ENCODE results near the gene SHISA4. TPM values are rescaled to one million over a fixed set of nuclear protein-coding genes. Genes with fewer than 3 reads are reported as not detected.
"Not testable (repeated sequence)": the region's sequence is repeated elsewhere in the genome, so short reads cannot be mapped to it uniquely, and the experiment has no call there.

Gene SHISA4
- total and polyA plus RNA-seq, 2 donors from 2014 or later = 10.4 to 37.6 TPM

DNA sequence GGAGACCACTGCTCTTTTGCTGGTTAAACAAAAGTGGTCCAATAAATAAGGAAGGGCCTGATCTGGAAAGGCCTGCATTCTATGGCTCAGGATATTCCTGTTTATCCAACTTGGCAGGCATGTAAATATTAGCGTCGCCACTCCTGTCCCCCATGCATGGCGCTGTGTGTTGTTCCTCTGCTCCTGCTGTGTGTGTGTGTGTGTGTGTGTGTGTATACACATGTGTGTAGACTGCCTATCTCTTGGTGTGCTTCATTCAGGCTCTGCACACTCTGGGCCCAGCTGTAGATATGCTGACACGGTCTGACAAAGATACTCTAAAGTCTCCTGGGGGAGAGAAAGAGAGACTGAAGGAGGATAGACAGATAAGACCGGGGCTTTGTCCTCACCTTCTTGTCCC, 50.9 kb downstream of the SHISA4 start:
- no peak overlapping the region for H3K27ac ChIP-seq (ENCODE audit: low read depth in 2 of 2, low read length in 2 of 2)
- no peak overlapping the region for H3K4me3 ChIP-seq (ENCODE audit: low read length in 3 of 3)
- TF ChIP-seq, protein P1, sequence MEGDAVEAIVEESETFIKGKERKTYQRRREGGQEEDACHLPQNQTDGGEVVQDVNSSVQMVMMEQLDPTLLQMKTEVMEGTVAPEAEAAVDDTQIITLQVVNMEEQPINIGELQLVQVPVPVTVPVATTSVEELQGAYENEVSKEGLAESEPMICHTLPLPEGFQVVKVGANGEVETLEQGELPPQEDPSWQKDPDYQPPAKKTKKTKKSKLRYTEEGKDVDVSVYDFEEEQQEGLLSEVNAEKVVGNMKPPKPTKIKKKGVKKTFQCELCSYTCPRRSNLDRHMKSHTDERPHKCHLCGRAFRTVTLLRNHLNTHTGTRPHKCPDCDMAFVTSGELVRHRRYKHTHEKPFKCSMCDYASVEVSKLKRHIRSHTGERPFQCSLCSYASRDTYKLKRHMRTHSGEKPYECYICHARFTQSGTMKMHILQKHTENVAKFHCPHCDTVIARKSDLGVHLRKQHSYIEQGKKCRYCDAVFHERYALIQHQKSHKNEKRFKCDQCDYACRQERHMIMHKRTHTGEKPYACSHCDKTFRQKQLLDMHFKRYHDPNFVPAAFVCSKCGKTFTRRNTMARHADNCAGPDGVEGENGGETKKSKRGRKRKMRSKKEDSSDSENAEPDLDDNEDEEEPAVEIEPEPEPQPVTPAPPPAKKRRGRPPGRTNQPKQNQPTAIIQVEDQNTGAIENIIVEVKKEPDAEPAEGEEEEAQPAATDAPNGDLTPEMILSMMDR (IDR thresholded peaks at IDR 0.05; ENCODE audit: borderline replicate concordance, extremely low read depth, insufficient read depth) = no peak
- H3K9ac ChIP-seq (ENCODE audit: low read length in 3 of 3) = no peak overlapping the region
- no peaks in the 10 kb centered on the region for H3K27me3 ChIP-seq (ENCODE audit: control insufficient read depth, insufficient read depth, low read length)
- intact Hi-C loops (cut with DNase I) = no loop called here
- no peak for DNase-seq
- no peaks in the 10 kb centered on the region for H3K36me3 ChIP-seq (ENCODE audit: control insufficient read depth in 2 of 3, insufficient read depth in 3 of 3, low read length in 3 of 3)
- H3K9me3 ChIP-seq (ENCODE audit: control insufficient read depth in 2 of 3, insufficient read depth in 1 of 3, low read length in 3 of 3) = no peaks in the 10 kb centered on the region
- no peak for FAIRE-seq
- peaks cover 0 to 5% (median 0%) of the 10 kb centered on the region in 3 donors for H3K4me1 ChIP-seq (ENCODE audit: control insufficient read depth in 2 of 3, insufficient read depth in 2 of 3, low read depth in 1 of 3, low read length in 3 of 3)

DNA sequence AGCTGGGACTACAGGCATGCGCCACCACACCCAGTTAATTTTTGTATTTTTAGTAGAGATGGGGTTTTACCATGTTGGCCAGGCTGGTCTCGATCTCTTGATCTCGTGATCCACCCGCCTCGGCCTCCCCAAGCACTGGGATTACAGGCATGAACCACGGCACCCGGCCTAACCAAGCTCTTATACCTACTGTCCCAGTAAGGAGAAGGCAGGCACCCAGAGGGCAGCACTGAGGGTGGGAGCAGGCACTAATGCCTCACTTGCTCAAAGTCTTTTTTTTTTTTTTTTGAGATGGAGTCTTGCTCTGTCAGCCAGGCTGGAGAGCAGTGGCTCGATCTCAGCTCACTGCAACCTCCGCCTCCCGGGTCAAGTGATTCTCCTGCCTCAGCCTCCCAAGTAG, 51.6 kb downstream of the SHISA4 start:
- H3K4me1 ChIP-seq (ENCODE audit: control insufficient read depth in 2 of 3, insufficient read depth in 2 of 3, low read depth in 1 of 3, low read length in 3 of 3); H3K36me3 ChIP-seq (ENCODE audit: control insufficient read depth in 2 of 3, insufficient read depth in 3 of 3, low read length in 3 of 3); FAIRE-seq; DNase-seq; intact Hi-C loops (cut with DNase I); H3K9me3 ChIP-seq (ENCODE audit: control insufficient read depth in 2 of 3, insufficient read depth in 1 of 3, low read length in 3 of 3); H3K27ac ChIP-seq (ENCODE audit: low read depth in 2 of 2, low read length in 2 of 2); H3K27me3 ChIP-seq (ENCODE audit: control insufficient read depth, insufficient read depth, low read length); H3K9ac ChIP-seq (ENCODE audit: low read length in 3 of 3); H3K4me3 ChIP-seq (ENCODE audit: low read length in 3 of 3): not testable (repeated sequence)

DNA sequence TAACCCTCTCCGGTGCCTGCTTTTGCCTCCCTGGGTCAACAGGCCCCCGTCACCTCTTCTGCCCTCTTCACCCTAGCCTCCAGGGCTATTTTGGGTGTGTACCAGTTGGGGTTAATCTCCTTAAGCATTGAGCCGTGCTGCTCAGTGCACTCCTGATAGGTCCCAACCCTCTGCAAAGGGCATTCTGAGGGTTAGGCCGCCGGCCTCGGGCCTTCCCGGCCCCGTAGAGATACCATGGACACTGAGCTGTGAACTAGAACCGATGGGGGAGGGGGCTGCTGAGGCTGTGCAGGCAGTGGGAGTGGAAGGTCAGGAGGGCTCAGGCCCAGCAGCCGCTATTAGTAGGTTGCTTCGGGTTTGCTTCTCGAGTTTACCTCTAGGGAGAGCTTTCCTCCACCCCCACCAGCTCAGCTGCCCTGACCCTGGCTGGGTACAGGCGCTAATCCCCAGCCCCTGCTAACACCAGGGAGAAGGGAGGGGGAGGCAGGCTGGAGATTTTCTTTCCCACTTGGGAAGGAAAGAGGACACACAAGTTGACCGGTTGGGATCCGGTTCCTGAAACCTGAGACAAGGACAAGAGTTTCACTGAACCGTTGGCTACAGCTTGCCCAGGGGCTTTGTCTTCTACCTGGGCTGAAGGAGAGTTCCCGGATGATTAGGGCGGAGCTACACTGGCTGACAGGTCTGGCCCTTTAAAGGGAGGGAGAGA, 52.9 kb downstream of the SHISA4 start:
- Histone ChIP-seq H3K9me3 (ENCODE audit: control insufficient read depth in 2 of 3, insufficient read depth in 1 of 3, low read length in 3 of 3) (no peaks in the 10 kb centered on the region), H3K4me3 (ENCODE audit: low read length in 3 of 3) (peak overlapping the region in 1 of 3 donors; percentile 30), H3K9ac (ENCODE audit: low read length in 3 of 3) (peak overlapping the region in 1 of 3 donors; percentile 46), H3K36me3 (ENCODE audit: control insufficient read depth in 2 of 3, insufficient read depth in 3 of 3, low read length in 3 of 3) (no peaks in the 10 kb centered on the region), H3K27me3 (ENCODE audit: control insufficient read depth, insufficient read depth, low read length) (no peaks in the 10 kb centered on the region), H3K4me1 (ENCODE audit: control insufficient read depth in 2 of 3, insufficient read depth in 2 of 3, low read depth in 1 of 3, low read length in 3 of 3) (peaks cover 0 to 9% (median 4%) of the 10 kb centered on the region in 3 donors), H3K27ac (ENCODE audit: low read depth in 2 of 2, low read length in 2 of 2) (no peak overlapping the region)
- TF ChIP-seq, protein P1 (IDR thresholded peaks at IDR 0.05; ENCODE audit: borderline replicate concordance, extremely low read depth, insufficient read depth) = no peak
- DNase-seq (peak; percentile 75 to 93 (median 89)), FAIRE-seq (no peak)
- intact Hi-C loops (cut with DNase I) = no loop called here

DNA sequence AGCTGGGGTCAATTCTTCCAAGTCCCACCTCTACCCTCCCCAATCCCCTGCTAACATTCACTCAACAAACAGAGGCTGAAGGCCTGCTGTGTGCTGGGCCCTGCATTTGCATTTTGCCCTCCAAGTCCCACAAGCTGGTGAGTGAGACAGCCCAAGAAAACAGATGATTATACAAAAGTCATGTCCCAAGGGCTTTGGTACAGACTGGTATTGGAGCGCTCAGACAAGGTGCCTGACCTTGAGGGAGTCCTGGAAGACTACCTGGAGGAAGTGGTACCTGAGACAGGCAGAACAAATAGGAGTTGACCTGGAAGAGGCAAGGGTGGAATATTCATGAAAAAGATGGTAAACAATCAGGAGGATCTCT, 53.4 kb downstream of the SHISA4 start:
- no peak overlapping the region for H3K27ac ChIP-seq (ENCODE audit: low read depth in 2 of 2, low read length in 2 of 2)
- intact Hi-C loops (cut with DNase I) = no loop called here
- H3K9me3 ChIP-seq (ENCODE audit: control insufficient read depth in 2 of 3, insufficient read depth in 1 of 3, low read length in 3 of 3) = no peaks in the 10 kb centered on the region
- TF ChIP-seq, protein P1 (IDR thresholded peaks at IDR 0.05; ENCODE audit: borderline replicate concordance, extremely low read depth, insufficient read depth) = no peak
- no peaks in the 10 kb centered on the region for H3K27me3 ChIP-seq (ENCODE audit: control insufficient read depth, insufficient read depth, low read length)
- H3K4me1 ChIP-seq (ENCODE audit: control insufficient read depth in 2 of 3, insufficient read depth in 2 of 3, low read depth in 1 of 3, low read length in 3 of 3) = peaks cover 0 to 9% (median 9%) of the 10 kb centered on the region in 3 donors
- DNase-seq (no peak), FAIRE-seq (no peak)
- H3K36me3 ChIP-seq (ENCODE audit: control insufficient read depth in 2 of 3, insufficient read depth in 3 of 3, low read length in 3 of 3) = no peaks in the 10 kb centered on the region
- no peak overlapping the region for H3K9ac ChIP-seq (ENCODE audit: low read length in 3 of 3)
- H3K4me3 ChIP-seq (ENCODE audit: low read length in 3 of 3) = peak overlapping the region in 1 of 3 donors; percentile 30

Small RNA genes lying within 50 kb of the gene (microRNA-seq; reads per million reads assigned to microRNA genes)
- not detected for gene MIR6739

Other genes with a start within 250 kb of the SHISA4 start
- gene IPO9, start 59.7 kb upstream of the SHISA4 start, total RNA-seq = 39.7 TPM
- gene IPO9, start 59.7 kb upstream of the SHISA4 start, polyA plus RNA-seq (ENCODE audit: insufficient read depth, low read depth, low replicate concordance) = 21.6 TPM
- 33.3 TPM for gene LMOD1, start 57.6 kb downstream of the SHISA4 start, total RNA-seq
- gene LMOD1, start 57.6 kb downstream of the SHISA4 start, polyA plus RNA-seq (ENCODE audit: insufficient read depth, low read depth, low replicate concordance) = 9.5 TPM
- gene TIMM17A, start 66.6 kb downstream of the SHISA4 start, total RNA-seq = 40.8 TPM
- 73.2 TPM for gene TIMM17A, start 66.6 kb downstream of the SHISA4 start, polyA plus RNA-seq (ENCODE audit: insufficient read depth, low read depth, low replicate concordance)
- gene RNPEP, start 93.8 kb downstream of the SHISA4 start, total RNA-seq = 54.6 TPM
- 48.7 TPM for gene RNPEP, start 93.8 kb downstream of the SHISA4 start, polyA plus RNA-seq (ENCODE audit: insufficient read depth, low read depth, low replicate concordance)
- gene ELF3, start 121.7 kb downstream of the SHISA4 start, total RNA-seq = 400 TPM
- gene ELF3, start 121.7 kb downstream of the SHISA4 start, polyA plus RNA-seq (ENCODE audit: insufficient read depth, low read depth, low replicate concordance) = 81.8 TPM
- 0.13 TPM for gene GPR37L1, start 234.0 kb downstream of the SHISA4 start, total RNA-seq
- not detected for gene GPR37L1, start 234.0 kb downstream of the SHISA4 start, polyA plus RNA-seq (ENCODE audit: insufficient read depth, low read depth, low replicate concordance)